Prostate gland (tissue), 2 donors: ENCODE measurements around the gene AFF3. TPM values are rescaled to one million over a fixed set of nuclear protein-coding genes. Genes with fewer than 3 reads are reported as not detected.

Experiments used
- DNase-seq: peaks from one replicate; pipeline ENCODE4 v3.0.0-alpha.2; 2019; ENCODE audit warnings: low spot score
- H3K27ac ChIP-seq, 2 donors: fragments of 200-600 bp; sonication (generic); 2 replicates each; pipeline ENCODE4 v1.5.1; 2017 to 2019
- H3K27me3 ChIP-seq: fragments of 200-600 bp; sonication (generic); replicated peaks from 2 replicates; pipeline ENCODE4 v1.5.1; 2019; ENCODE audit not compliant: insufficient read depth
- H3K36me3 ChIP-seq, 2 donors: fragments of 200-600 bp; sonication (generic); 1 replicate in 1 of 2; 2 replicates in 1 of 2; pipeline versions ENCODE4 v1.5.1 to v1.8.1; 2017 to 2019
- H3K4me1 ChIP-seq: fragments of 200-600 bp; sonication (generic); replicated peaks from 2 replicates; pipeline ENCODE4 v1.5.1; 2019
- H3K4me3 ChIP-seq, 2 donors: fragments of 200-600 bp; sonication (generic); 2 replicates each; pipeline ENCODE4 v1.5.1; 2017 to 2019
- H3K9me3 ChIP-seq: fragments of 200-600 bp; sonication (generic); 2 replicates; pipeline ENCODE4 v1.5.1; 2017
- POLR2A ChIP-seq: fragments of 450-650 bp; IDR thresholded peaks from one replicate; pipeline ENCODE4 v1.6.1; 2016; ENCODE audit warnings: antibody characterized with exemption, mild to moderate bottlenecking
- POLR2AphosphoS5 ChIP-seq: sonication (generic); formaldehyde crosslinking; IDR thresholded peaks from one replicate; pipeline ENCODE4 v1.6.1; 2017; ENCODE audit warnings: antibody characterized with exemption
- WGBS: methylation state at CpG from one replicate; pipeline ENCODE4 v1.1.5; 2018; 5-methylcytosine and 5-hydroxymethylcytosine counted together
- intact Hi-C: fragments of 100-400 bp; cut with DNase I; formaldehyde crosslinking; loops from one replicate; pipeline ENCODE4 v1.14.2; 2022
- total RNA-seq, 2 donors: library from RNA; depleted of rRNA; stranded (reverse); fragments of >200 nt; gene quantifications; one replicate each; pipeline ENCODE4 v1.1.0, GENCODE V29; 2016
- TF ChIP-seq, protein P1 (sequence below), 4 experiments: fragments of 200-600 bp in 2 of 4; fragments of 450-650 bp in 2 of 4; sonication (generic) in 2 of 4; IDR thresholded peaks; 1 replicate in 3 of 4; 2 replicates in 1 of 4; pipeline ENCODE4 v1.5.1; 2016 to 2019; ENCODE audit warnings: antibody characterized with exemption in 4 of 4, mild to moderate bottlenecking in 2 of 4, moderate library complexity in 2 of 4

Gene AFF3
- total RNA-seq, 2 donors from 2014 or later, result 74.4 to 113 TPM

DNA sequence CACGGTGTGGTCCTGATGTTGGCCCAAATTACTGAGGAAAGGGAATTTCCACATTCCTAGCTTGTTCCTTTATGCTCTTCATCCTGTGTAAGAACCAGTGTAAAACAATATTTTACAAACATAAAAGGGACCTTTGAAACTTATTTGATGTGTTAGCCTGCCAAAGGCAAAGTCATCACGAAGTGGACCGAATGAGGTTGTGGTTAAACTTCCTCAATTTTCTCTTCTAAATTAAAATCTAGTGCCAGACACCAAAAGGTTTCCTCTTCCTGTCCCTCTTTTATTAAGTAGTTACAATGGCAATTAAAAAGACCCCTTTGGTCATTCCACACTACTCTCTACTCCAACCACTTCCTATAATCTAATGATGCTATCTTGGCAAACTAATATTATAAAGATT, 279.8 kb downstream of the AFF3 start:
- TF ChIP-seq POLR2A (no peak), POLR2AphosphoS5 (no peak)
- TF ChIP-seq, protein P1, sequence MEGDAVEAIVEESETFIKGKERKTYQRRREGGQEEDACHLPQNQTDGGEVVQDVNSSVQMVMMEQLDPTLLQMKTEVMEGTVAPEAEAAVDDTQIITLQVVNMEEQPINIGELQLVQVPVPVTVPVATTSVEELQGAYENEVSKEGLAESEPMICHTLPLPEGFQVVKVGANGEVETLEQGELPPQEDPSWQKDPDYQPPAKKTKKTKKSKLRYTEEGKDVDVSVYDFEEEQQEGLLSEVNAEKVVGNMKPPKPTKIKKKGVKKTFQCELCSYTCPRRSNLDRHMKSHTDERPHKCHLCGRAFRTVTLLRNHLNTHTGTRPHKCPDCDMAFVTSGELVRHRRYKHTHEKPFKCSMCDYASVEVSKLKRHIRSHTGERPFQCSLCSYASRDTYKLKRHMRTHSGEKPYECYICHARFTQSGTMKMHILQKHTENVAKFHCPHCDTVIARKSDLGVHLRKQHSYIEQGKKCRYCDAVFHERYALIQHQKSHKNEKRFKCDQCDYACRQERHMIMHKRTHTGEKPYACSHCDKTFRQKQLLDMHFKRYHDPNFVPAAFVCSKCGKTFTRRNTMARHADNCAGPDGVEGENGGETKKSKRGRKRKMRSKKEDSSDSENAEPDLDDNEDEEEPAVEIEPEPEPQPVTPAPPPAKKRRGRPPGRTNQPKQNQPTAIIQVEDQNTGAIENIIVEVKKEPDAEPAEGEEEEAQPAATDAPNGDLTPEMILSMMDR (IDR thresholded peaks at IDR 0.05), result no peak
- no peaks in the 10 kb centered on the region for H3K27me3 ChIP-seq
- H3K27ac ChIP-seq, result no peak overlapping the region
- no peaks in the 10 kb centered on the region for H3K36me3 ChIP-seq
- no peak overlapping the region for H3K4me3 ChIP-seq
- no peaks in the 10 kb centered on the region for H3K9me3 ChIP-seq
- H3K4me1 ChIP-seq, result peaks cover 4% of the 10 kb centered on the region
- intact Hi-C loops, result no loop called here
- WGBS, result 36% methylated on average over 3 of the region's 3 CpGs
- no peak for DNase-seq

DNA sequence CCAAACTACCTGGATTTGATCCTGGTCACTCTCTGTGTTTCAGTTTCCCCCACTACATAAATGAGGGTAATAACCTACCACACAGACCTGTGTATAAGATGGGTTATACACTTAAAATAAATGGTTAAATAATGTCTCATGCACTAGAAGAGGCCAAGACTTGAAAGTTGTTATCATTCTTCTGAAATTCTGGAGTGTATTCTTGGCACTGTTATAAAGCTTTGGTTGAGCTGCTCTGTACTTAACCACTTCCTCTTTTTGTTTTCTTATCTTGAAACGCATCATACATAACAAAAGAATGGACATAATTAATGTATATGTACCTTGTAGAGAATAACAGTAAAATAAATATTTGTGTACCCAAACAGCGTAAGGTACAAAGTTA, 281.0 kb downstream of the AFF3 start:
- H3K4me3 ChIP-seq, result no peak overlapping the region
- H3K9me3 ChIP-seq, result no peaks in the 10 kb centered on the region
- 28% methylated on average over 2 of the region's 2 CpGs for WGBS

DNA sequence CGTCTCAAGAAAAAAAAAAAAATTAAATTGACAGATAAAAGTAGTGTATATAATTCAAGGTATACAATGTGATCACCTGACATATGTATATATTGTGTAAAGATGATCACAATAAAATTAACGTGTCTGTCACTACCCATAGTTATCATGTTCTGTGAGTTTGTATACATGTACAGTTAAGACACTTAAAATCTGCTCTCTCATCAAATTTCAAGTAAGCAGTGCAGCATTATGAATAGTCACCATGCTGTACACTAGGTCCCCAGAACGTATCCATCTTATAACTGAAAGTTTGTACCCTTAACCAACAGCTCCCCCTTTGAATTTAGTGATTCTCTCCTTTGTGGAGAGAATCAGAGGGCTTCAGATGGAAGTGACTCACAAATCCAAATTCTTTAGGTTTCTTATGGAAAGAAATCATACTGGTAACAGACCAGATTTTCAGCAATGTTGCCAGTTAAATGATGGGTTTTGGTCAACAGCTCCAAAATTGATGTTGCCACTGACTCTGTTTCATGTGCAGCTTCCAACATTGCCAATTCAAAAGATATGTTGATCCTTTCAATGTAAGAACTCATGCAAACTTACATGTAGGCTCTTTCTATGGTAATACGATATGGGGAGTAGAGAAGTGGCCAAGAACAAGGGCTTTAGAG, 281.5 kb downstream of the AFF3 start:
- Histone ChIP-seq H3K9me3 (no peaks in the 10 kb centered on the region), H3K36me3 (no peaks in the 10 kb centered on the region), H3K4me3 (no peak overlapping the region), H3K27ac (no peak overlapping the region), H3K4me1 (peaks cover 4% of the 10 kb centered on the region), H3K27me3 (no peaks in the 10 kb centered on the region)
- WGBS, result 78% methylated on average over 4 of the region's 4 CpGs
- TF ChIP-seq POLR2A, result no peak
- TF ChIP-seq, protein P1 (IDR thresholded peaks at IDR 0.05), result no peak
- no peak for TF ChIP-seq POLR2AphosphoS5
- intact Hi-C loops, result no loop called here
- DNase-seq, result no peak

More for the DNA sequence above, 281.0 kb downstream of the AFF3 start:
- no peak for DNase-seq
- no peaks in the 10 kb centered on the region for H3K36me3 ChIP-seq
- H3K4me1 ChIP-seq, result peaks cover 4% of the 10 kb centered on the region
- TF ChIP-seq POLR2A, result no peak
- TF ChIP-seq POLR2AphosphoS5, result no peak
- TF ChIP-seq, protein P1 (IDR thresholded peaks at IDR 0.05), result no peak
- intact Hi-C loops, result no loop called here
- no peak overlapping the region for H3K27ac ChIP-seq
- H3K27me3 ChIP-seq, result no peaks in the 10 kb centered on the region

DNA sequence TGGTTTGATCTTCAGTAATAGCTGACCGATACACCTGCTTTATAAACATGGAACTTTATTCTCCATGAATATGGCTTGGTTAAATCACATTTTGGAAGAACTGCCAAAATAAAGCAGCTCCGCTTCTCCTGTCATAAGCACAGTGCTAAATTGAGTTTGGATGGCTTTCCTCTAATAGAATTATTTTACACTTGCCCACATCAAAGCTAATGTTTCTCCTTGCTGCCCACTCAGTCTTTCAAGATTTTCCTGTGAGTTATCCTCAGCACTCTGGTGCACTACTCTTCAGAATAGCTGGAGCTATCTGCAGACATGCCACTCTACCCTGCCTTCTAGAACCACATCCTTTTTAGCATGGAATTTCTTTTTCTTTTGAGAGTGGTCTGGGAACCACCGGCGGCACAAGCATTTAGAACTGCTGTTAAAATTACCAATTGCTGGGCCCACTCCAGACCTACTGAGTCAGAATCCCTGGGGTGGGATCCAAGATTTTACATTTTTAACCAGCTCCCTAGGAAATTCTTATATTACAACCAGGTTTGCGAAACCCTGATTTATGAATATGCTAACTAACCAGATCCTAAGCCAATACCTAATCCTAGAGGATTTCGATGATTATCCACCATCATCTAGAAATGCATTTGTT, 283.3 kb downstream of the AFF3 start:
- Histone ChIP-seq H3K4me3 (no peak overlapping the region), H3K27me3 (no peaks in the 10 kb centered on the region), H3K36me3 (no peaks in the 10 kb centered on the region), H3K4me1 (no peaks in the 10 kb centered on the region), H3K27ac (no peak overlapping the region), H3K9me3 (no peaks in the 10 kb centered on the region)
- intact Hi-C loops, result no loop called here
- TF ChIP-seq, protein P1 (IDR thresholded peaks at IDR 0.05), result no peak
- TF ChIP-seq POLR2A, result no peak
- TF ChIP-seq POLR2AphosphoS5, result no peak
- 86% methylated on average over 6 of the region's 6 CpGs for WGBS
- DNase-seq, result no peak

DNA sequence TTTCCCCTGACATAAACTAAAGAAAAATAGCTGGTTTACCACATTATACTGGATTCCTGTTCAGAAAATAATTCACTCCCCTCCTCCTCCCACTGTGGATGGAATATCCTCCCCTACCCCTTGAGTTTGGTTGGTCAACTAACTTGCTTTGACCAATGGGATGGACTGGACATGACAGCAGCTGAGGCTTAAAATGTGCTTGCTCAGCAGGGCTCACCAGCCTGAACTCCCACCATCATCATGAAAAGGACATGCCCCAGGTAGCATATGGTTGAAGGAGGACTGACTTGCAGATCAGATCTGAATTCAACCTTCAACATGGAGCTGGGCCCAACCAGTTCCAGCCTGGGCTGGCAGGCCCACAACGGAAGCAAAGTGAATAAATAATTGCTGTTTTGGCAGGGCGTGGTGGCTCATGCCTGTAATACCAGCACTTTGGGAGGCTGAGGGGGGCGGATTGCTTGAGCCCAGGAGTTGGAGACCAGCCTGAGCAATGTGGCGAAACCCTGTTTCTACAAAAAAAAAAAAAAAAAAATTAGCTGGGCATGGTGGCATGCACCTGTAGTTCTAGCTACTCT, 284.4 kb downstream of the AFF3 start:
- no peaks in the 10 kb centered on the region for H3K4me1 ChIP-seq

More for the DNA sequence above, 284.4 kb downstream of the AFF3 start:
- TF ChIP-seq POLR2A (no peak), POLR2AphosphoS5 (no peak)
- TF ChIP-seq, protein P1 (IDR thresholded peaks at IDR 0.05), result no peak
- intact Hi-C loops, result no loop called here
- H3K4me3 ChIP-seq, result no peak overlapping the region
- no peaks in the 10 kb centered on the region for H3K36me3 ChIP-seq
- no peak for DNase-seq
- no peaks in the 10 kb centered on the region for H3K27me3 ChIP-seq
- H3K9me3 ChIP-seq, result no peaks in the 10 kb centered on the region
- no peak overlapping the region for H3K27ac ChIP-seq
- 80% methylated on average over 4 of the region's 4 CpGs for WGBS
